ENCODE results near the gene CAPN13. TPM values are rescaled to one million over a fixed set of nuclear protein-coding genes. Genes with fewer than 3 reads are reported as not detected.

Gene CAPN13
- total RNA-seq, 1 experiment from 2014 or later: not detected

- CTCF ChIA-PET: no interaction called here
- no peak for ATAC-seq
- BruUV-seq (replicated peaks): no TSS peak
- Histone ChIP-seq H3K36me3 (ENCODE audit: control insufficient read depth, insufficient read depth, low read length) (no peaks in the 10 kb centered on the region), H3K4me1 (ENCODE audit: control insufficient read depth, insufficient read depth, low read length) (no peaks in the 10 kb centered on the region), H3K4me3 (ENCODE audit: low read depth in 2 of 2, low read length in 2 of 2) (no peak overlapping the region), H3K9me3 (ENCODE audit: control insufficient read depth, insufficient read depth, low read depth, low read length) (no peaks in the 10 kb centered on the region), H3K27me3 (ENCODE audit: control insufficient read depth, insufficient read depth, low read length) (peaks cover 13% of the 10 kb centered on the region), H3K27ac (ENCODE audit: low read length) (no peak overlapping the region)
- TF ChIP-seq CTCF (IDR thresholded peaks at IDR 0.05): no peak
- TF ChIP-seq, protein P1, sequence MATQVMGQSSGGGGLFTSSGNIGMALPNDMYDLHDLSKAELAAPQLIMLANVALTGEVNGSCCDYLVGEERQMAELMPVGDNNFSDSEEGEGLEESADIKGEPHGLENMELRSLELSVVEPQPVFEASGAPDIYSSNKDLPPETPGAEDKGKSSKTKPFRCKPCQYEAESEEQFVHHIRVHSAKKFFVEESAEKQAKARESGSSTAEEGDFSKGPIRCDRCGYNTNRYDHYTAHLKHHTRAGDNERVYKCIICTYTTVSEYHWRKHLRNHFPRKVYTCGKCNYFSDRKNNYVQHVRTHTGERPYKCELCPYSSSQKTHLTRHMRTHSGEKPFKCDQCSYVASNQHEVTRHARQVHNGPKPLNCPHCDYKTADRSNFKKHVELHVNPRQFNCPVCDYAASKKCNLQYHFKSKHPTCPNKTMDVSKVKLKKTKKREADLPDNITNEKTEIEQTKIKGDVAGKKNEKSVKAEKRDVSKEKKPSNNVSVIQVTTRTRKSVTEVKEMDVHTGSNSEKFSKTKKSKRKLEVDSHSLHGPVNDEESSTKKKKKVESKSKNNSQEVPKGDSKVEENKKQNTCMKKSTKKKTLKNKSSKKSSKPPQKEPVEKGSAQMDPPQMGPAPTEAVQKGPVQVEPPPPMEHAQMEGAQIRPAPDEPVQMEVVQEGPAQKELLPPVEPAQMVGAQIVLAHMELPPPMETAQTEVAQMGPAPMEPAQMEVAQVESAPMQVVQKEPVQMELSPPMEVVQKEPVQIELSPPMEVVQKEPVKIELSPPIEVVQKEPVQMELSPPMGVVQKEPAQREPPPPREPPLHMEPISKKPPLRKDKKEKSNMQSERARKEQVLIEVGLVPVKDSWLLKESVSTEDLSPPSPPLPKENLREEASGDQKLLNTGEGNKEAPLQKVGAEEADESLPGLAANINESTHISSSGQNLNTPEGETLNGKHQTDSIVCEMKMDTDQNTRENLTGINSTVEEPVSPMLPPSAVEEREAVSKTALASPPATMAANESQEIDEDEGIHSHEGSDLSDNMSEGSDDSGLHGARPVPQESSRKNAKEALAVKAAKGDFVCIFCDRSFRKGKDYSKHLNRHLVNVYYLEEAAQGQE (IDR thresholded peaks at IDR 0.05; ENCODE audit: insufficient read depth in 1 of 2, low read depth in 2 of 2, low read length in 1 of 2): no peak
- no peak for TF ChIP-seq POLR2AphosphoS5 (IDR thresholded peaks at IDR 0.05; ENCODE audit: low read depth, low read length)
- TF ChIP-seq SIN3A (IDR thresholded peaks at IDR 0.05; ENCODE audit: borderline replicate concordance, insufficient read depth, low read depth, low read length): no peak
- intact Hi-C loops (cut with micrococcal nuclease; ENCODE audit: unreplicated experiment) (no loop called here), in situ Hi-C loops (cut with HindIII; ENCODE audit: low pct_unique_long_range_greater_than_20kb, low sequenced_read_pairs) (no loop called here)
- POLR2A ChIA-PET: no interaction called here
- no peak for DNase-seq (ENCODE audit: low read depth, low spot score)
These were observed 85.3 kb downstream of the CAPN13 start for GRCh38 chr2:30721668-30722647.

DNA sequence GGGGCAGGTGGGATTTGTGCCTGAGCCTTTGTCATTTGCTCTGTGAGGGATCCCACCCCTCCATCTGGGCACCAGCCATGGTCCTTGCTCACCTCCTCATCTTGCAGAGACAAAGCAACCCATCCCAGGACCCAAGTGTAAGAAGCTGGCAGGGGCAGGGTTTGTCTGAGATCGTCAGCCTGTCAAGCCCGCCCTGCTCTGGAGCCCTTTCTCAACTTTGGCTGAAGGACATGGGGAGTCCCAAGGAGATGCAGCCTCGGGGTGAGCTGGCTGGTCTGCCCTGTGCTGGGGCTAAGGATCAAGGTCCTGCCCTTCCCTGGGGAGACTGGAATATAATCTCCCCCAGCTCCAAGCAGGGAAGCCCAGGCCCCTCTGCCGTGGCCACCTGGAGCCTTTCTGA is 86.0 kb downstream of the CAPN13 start:
- no peak overlapping the region for H3K4me3 ChIP-seq (ENCODE audit: low read depth in 2 of 2, low read length in 2 of 2)
- ChIA-PET CTCF (no interaction called here), POLR2A (no interaction called here)
- intact Hi-C loops (cut with micrococcal nuclease; ENCODE audit: unreplicated experiment) (no loop called here), in situ Hi-C loops (cut with HindIII; ENCODE audit: low pct_unique_long_range_greater_than_20kb, low sequenced_read_pairs) (no loop called here)
- TF ChIP-seq POLR2AphosphoS5 (IDR thresholded peaks at IDR 0.05; ENCODE audit: low read depth, low read length) (no peak), TCF7L2 (IDR thresholded peaks at IDR 0.05; ENCODE audit: low read depth, low read length) (no peak), CTCF (IDR thresholded peaks at IDR 0.05) (no peak), SIN3A (IDR thresholded peaks at IDR 0.05; ENCODE audit: borderline replicate concordance, insufficient read depth, low read depth, low read length) (no peak)
- TF ChIP-seq, protein P1 (IDR thresholded peaks at IDR 0.05; ENCODE audit: insufficient read depth in 1 of 2, low read depth in 2 of 2, low read length in 1 of 2): no peak
- H3K4me1 ChIP-seq (ENCODE audit: control insufficient read depth, insufficient read depth, low read length): no peaks in the 10 kb centered on the region
- no peak for ATAC-seq
- no peak overlapping the region for H3K27ac ChIP-seq (ENCODE audit: low read length)
- no peaks in the 10 kb centered on the region for H3K9me3 ChIP-seq (ENCODE audit: control insufficient read depth, insufficient read depth, low read depth, low read length)
- no peaks in the 10 kb centered on the region for H3K36me3 ChIP-seq (ENCODE audit: control insufficient read depth, insufficient read depth, low read length)
- H3K27me3 ChIP-seq (ENCODE audit: control insufficient read depth, insufficient read depth, low read length): peaks cover 14% of the 10 kb centered on the region
- no TSS peak for BruUV-seq (replicated peaks)
- no peak for DNase-seq (ENCODE audit: low read depth, low spot score)
